Kidney glomerular epithelial cell (primary cell): ENCODE measurements around the gene TMEM63C.

Experiments
- DNase-seq: peaks from one replicate; lab custom pipeline; 2025; lab: John Stamatoyannopoulos, UW

Gene TMEM63C

GRCh38 chr14:77181603-77182437, at the start of gene TMEM63C:
TMEM63C (plus strand) TSS chr14:77181798; CDS start chr14:77218814, 37,016 bp downstream.
- DNase-seq, result peak; percentile 75

GRCh38 chr14:77131871-77132486, 49.6 kb upstream of the TMEM63C start:
- DNase-seq, result no peak

GRCh38 chr14:77133720-77134338, 47.8 kb upstream of the TMEM63C start:
- DNase-seq, result peak; percentile 87

- DNase-seq, result no peak
These were observed 42.6 kb upstream of the TMEM63C start for GRCh38 chr14:77139022-77139421.

DNA sequence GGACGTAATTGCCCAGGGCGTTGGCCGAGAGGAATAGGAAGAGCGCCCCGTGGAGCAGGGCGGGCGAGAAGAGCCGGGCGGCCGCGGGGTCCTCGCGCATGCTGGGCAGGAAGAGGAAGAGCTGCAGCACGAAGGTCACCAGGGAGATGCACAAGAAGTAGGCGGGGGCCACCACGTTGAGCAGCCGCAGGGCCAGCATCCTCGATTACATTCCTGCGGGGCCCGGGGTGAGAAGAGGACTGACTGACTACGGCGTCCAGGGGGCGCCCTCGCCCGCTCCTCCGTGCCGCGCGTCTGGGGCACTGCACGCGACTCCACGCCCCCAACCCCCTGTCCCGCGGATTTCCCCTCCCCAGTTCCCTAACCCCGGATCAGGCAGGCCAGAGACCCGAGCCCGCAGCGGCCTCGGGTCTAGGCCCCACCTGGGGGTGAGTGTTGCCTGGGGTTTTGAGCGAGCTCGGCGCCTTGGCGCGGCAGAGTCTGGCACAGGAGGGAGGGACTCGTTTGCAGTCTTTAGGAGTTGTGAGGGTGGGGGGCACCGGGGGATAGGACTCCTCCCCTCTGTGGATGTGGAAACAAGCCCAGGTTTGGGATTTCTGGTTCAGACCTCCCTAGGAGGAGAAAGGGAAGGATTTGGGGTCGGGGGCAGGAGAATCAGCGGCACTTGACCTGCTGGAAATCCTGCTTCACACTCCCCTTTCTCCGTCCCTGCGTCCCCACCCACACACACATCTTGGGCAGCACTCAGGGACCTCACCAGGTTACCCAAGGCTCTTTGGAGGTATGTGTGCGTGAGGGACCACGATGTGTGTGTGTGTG, 41.8 kb upstream of the TMEM63C start:
- no peak for DNase-seq

DNA sequence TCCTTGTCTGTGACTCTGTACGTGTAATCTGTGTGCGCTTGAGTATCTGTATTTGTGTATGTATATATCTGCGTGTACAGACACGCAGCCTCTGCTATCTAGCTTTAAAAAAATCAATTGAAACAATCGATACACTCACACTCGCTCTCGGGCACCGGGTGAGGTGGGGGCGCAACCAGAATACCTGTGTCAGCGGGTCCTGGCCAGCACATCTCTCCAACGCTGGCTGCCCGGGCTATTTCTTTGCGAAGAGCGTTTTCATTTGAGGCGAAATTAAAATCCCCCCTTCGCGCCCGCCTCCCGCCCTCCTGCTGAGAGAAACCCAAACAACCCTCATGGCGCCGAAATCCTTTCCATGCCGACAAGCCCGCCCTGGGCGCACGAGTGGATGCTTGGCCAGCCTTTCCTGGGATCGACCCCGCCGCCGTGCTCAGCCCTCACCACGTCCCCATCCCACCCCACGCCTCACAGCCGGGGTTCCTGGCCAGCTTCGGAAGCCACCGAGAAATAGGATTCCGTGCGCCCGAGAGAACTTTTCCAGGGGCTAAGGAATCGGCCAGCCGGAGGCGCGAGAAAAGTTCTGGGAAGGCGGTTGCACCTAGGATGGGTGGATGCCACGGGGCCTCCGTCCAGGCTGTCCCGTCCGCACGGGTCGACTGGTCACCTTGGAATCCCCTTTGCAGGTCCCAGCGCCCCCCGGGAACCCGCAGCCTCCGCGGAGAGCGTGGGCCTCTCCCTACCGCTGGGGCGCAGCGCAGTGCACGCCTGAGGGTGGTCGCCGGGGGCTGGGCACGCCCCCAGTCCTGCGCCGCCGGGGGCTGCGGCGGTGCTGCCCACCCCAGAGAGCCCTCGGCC, 41.0 kb upstream of the TMEM63C start:
- no peak for DNase-seq

DNA sequence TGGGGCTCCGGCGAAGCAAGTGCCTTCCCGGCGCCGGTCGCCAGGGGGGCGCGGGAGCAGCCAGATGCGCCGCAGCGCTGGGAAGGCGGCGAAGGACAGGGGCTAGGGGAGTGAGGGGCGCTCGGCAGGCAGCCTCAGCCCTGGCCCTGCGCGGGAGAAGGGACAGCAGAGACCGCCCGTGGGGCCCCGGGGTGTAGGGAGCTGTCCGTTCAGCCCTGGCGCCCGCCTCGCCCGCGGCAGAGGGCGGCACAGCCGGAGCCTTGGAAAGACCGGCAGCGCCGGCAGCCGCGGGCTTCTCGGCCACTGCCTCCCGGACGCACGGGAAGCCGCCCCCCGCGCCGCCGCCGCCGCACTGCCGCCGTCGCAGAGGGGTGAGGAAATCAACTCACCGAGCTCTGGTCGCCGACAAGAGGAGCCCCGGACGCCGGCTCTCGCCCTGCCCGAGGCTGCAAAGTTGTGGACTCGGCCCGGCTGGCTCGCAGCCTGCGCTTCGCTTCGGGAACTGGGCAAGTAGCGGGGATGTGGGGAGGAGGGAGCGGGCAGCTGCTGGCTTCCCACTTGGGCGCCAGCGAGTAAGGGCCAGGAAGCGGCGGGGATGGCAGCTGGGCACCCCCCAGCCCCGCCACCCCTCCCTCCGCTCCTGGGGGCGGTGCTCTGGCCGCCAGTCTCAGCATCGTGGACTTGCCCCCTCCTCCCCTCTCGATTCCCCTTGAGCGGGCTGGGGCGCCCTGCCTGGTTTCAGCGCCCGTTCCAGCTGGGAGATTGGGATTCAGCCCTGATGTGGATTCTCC, 40.2 kb upstream of the TMEM63C start, which contains the start of gene ZDHHC22:
Gene ZDHHC22, minus strand, starts transcription at position 578 of the 791 bp plus-strand sequence. CDS start 2,053 bp downstream, outside the sequence.
- no peak for DNase-seq

DNA sequence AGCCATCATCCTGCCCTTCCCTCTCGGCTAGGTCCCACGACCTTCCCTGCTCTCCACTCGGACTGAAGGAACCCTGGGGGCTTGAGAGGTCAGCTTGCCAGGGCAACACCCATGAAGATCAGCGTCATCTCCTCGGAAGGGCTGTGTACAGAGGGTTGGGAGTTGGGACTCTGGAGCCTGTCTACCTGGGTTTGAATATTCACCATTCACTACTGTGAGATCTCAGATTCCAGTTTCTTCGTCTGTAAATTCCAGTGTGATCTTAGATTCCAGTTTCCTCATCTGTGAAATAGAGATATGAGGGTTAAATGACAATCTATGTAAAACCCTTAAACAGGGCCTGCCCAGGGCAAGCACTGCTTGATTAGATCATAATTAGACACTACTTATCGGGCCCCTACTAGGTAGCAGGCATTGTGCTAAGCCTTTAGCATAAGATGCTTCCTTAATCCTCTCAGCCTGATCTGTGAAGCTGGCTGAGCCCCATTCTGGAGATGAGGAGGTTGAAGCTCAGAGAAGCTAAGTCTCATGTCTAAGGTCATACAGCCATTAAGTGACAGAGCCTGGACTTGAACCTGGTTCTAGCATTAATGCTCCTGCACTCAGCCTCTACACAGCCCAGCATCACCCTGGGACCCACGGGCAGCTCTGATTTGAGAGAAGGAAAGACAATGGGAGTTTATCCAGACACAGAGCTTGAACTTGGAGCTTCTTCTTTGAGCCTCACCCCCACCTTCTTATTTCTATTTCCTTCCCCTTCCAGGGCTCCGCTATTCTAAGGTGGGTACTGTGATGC, 39.4 kb upstream of the TMEM63C start:
- no peak for DNase-seq

- no peak for DNase-seq
These were observed 38.5 kb upstream of the TMEM63C start for GRCh38 chr14:77143071-77143470.

- DNase-seq, result no peak
These were observed 37.0 kb upstream of the TMEM63C start for GRCh38 chr14:77144412-77145115.

DNA sequence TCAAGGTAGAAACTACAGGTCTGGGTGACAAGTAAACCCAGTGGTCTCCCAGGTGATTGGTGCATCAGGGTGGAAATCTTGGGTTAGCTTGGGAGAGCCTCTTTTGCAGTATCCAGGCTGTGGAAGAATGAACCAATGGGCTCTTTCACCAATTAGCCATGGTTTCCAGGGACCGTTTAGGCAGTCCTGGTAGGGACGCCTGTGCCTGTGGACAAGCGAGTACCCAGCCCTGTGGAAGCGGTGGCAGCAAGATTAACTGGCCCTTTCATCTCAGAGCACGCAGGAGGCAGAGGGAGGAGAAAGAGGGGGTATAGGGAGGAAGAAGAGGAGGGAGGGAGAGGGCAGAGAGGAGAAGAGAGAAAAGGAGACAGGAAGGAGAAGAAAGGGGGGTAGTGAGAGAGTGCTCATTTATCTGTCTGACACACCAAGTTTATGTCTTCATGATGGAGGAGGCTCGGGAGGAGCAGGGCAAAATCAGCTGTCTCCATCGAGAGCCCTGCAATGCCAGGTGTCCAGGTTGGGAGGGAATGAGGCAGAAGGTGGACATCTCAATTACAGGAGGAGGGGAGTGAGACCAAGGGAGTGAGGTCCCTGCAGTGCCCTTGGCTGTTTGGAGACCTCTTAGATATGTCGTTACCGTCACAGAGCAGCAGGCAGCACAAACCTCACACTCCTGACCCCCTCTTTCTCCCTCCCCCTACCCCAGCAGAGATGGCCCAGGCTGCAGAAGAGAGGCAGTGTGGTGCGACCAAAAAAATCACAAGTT, 35.4 kb upstream of the TMEM63C start:
- DNase-seq, result no peak

- no peak for DNase-seq
These were observed 32.9 kb upstream of the TMEM63C start for GRCh38 chr14:77148510-77149231.

- no peak for DNase-seq
These were observed 30.4 kb upstream of the TMEM63C start for GRCh38 chr14:77151245-77151644.

DNA sequence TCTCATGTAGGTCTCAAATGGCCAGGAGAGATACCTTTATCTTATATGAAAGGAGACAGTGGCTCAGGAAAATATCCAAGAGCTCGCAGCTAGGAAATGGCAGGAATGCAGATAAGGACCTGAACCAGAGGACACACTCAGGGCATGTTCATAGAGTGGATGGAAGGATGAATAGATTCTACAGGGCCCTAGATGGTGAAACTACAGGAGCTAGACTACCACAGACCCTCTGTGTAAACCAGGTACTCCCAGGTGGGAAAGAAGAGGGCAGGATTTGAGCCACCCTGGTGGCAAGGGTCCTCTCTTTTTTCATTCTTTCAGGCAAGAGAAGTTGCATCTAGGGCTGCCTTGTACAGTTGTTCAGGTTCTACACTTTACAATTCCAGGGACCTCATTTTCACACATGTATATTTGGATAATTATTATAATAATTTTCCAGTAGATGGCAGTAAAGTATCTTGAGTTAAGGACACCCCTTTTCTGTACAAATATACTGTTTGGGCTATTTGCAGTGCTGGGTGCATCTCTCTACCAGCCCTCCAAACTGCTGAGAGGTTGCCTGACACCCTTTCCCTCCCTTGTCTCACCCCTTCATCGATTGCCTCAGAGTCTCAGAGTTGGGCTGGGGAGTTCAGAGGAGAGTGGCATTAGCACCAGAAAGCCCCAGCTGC, 29.5 kb upstream of the TMEM63C start:
- DNase-seq, result peak; percentile 56

DNA sequence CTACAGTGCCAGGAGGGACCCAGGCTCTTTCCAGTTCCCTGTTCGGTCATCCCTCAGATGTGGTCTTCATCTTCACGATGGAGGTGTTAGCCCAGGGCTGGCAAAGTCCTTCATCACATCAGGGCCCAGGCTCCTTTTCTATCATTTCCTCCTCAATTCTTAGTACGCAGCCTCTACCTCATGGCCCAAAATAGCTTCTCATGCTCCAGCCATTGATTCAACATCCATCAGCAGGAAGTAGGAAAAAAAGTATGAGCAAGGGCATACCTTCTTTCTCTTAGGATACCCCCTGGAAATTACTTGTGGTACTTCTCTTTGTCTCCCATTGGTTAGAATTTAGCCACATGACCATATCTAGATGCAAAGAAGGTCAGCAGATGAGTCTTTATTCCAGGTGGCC, 27.8 kb upstream of the TMEM63C start:
- DNase-seq, result no peak

DNA sequence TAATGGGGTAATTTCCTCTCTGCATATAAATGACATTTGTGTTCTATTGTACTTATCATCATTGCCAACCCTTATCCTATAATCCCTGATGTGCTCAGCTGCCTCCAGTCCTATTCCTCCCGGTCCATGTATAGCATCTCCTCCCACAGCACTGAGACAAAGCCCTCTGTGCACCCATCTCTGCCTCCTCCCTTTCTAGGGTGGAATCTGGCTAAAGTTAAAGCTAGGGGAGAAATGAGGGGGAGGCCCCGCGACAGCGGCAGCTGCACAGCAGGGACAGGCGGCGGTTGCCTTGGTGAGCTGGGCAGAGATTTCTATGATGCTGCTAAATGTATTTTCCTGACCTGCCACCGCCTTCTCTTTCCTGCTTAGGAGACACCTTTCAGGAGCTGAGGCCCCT, 27.2 kb upstream of the TMEM63C start:
- DNase-seq, result no peak

- no peak for DNase-seq
These were observed 26.5 kb upstream of the TMEM63C start for GRCh38 chr14:77155083-77155482.
